MV-4-11 (cell line): ENCODE results near the gene DIP2C.
"Not testable (repeated sequence)": the region's sequence is repeated elsewhere in the genome, so short reads cannot be mapped to it uniquely, and the experiment has no call there.

Source experiments
- DNase-seq: peaks from one replicate; lab custom pipeline; 2025; lab: John Stamatoyannopoulos, UW

The DIP2C gene

GRCh38 chr10:368579-369220 lies 320.8 kb downstream of the DIP2C start:
- no peak for DNase-seq

GRCh38 chr10:368107-368506 lies 321.4 kb downstream of the DIP2C start:
- DNase-seq = not testable (repeated sequence)

GRCh38 chr10:367636-368035 lies 321.8 kb downstream of the DIP2C start:
- no peak for DNase-seq

- no peak for DNase-seq
Measured at GRCh38 chr10:366186-366585, 323.3 kb downstream of the DIP2C start.

GRCh38 chr10:364267-364775 lies 325.1 kb downstream of the DIP2C start:
- DNase-seq = no peak

- DNase-seq = no peak
Measured at GRCh38 chr10:363152-363551, 326.3 kb downstream of the DIP2C start.

- DNase-seq = no peak
Measured at GRCh38 chr10:361203-362081, 328.0 kb downstream of the DIP2C start.

GRCh38 chr10:360653-361052 lies 328.8 kb downstream of the DIP2C start:
- no peak for DNase-seq

- DNase-seq = no peak
Measured at GRCh38 chr10:359762-360161, 329.7 kb downstream of the DIP2C start.

- DNase-seq = no peak
Measured at GRCh38 chr10:359093-359492, 330.4 kb downstream of the DIP2C start.

- no peak for DNase-seq
Measured at GRCh38 chr10:357201-357950, 332.1 kb downstream of the DIP2C start.

GRCh38 chr10:356452-356851 lies 333.0 kb downstream of the DIP2C start:
- peak; percentile 72 for DNase-seq

GRCh38 chr10:354901-355617 lies 334.4 kb downstream of the DIP2C start:
- DNase-seq = no peak

GRCh38 chr10:352476-353235 lies 336.8 kb downstream of the DIP2C start:
- no peak for DNase-seq

GRCh38 chr10:351770-352334 lies 337.6 kb downstream of the DIP2C start:
- peak; percentile 3 for DNase-seq

GRCh38 chr10:350981-351501 lies 338.4 kb downstream of the DIP2C start:
- DNase-seq = no peak

GRCh38 chr10:349081-349480 lies 340.4 kb downstream of the DIP2C start:
- no peak for DNase-seq

GRCh38 chr10:348456-348855 lies 341.0 kb downstream of the DIP2C start:
- DNase-seq = no peak

GRCh38 chr10:347774-348173 lies 341.7 kb downstream of the DIP2C start:
- not testable (repeated sequence) for DNase-seq

GRCh38 chr10:347190-347589 lies 342.3 kb downstream of the DIP2C start:
- DNase-seq = not testable (repeated sequence)
